Cardiac fibroblast (primary cell): ENCODE measurements around the gene PSMB7.
A peak's percentile ranks its signal among the peaks of the same experiment; 100 is the strongest.

Experiments
- DNase-seq, 2 donors: peaks; one replicate each; pipeline versions ENCODE4 v3.0.0 to v3.0.0-alpha.2; 2010; ENCODE audit warnings: low read depth in 2 of 2
- H3K4me3 ChIP-seq, 2 donors: replicated peaks in 1 of 2; 1 replicate in 1 of 2; 2 replicates in 1 of 2; pipeline ENCODE4 v1.5.1; 2011; ENCODE audit warnings: low read depth in 2 of 2, low read length in 2 of 2, mild to moderate bottlenecking in 2 of 2, moderate library complexity in 1 of 2
- TF ChIP-seq, protein P1 (sequence below): IDR thresholded peaks from one replicate; pipeline ENCODE4 v1.5.1; 2011; ENCODE audit warnings: low read depth, mild to moderate bottlenecking, low read length, inconsistent platforms

PSMB7 gene

DNA sequence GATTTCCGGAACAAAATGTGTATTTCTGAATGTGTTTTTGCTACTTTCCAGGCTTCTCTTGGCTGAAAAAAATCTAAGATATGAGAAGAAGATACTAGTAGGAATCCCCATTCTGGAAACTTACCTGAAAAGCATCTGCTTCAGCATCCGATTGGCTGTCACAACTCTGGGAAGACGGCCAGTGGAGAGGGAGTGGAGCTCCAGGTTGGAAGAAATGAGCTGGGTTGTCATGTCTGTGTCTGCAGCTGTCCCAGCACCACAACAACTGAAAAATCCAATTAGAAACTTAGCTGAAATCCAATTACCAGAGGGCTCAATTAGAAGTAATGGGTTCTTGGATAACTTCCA lies 3.0 kb downstream of the PSMB7 start:
- no peak overlapping the region for H3K4me3 ChIP-seq
- no peak for DNase-seq
- TF ChIP-seq, protein P1, sequence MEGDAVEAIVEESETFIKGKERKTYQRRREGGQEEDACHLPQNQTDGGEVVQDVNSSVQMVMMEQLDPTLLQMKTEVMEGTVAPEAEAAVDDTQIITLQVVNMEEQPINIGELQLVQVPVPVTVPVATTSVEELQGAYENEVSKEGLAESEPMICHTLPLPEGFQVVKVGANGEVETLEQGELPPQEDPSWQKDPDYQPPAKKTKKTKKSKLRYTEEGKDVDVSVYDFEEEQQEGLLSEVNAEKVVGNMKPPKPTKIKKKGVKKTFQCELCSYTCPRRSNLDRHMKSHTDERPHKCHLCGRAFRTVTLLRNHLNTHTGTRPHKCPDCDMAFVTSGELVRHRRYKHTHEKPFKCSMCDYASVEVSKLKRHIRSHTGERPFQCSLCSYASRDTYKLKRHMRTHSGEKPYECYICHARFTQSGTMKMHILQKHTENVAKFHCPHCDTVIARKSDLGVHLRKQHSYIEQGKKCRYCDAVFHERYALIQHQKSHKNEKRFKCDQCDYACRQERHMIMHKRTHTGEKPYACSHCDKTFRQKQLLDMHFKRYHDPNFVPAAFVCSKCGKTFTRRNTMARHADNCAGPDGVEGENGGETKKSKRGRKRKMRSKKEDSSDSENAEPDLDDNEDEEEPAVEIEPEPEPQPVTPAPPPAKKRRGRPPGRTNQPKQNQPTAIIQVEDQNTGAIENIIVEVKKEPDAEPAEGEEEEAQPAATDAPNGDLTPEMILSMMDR = no peak

DNA sequence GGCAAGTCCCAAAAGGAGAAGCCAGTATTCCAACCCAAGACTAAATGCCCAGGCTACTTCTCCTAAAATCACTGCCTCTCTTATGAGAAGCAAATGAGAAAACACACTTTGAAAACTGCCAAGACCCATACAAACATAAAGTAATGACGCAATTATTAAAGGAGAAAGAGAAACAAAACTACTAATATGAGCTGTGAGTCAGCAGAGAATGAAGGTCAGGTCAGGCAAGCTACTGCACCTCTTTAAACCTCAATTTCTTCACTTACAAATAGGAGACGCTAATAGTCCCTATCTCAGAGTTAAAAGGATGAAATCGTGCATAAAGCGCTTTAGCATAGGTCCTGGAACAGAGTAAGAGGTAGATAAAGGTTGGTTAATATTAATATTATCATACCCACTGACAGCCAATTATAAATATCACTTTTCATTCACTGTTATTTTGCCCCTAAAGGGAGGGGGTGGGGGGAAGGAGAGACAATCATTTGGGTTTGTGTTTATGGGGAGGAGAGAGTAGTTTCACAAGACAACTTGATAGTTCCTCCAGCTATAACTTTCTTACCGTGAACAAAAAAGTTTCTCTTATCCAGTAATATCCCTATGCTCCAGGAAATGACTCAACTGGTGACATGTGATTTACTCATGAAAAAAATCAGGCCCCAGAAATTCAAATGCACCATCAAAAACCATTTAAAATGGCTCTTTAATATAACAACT lies 3.6 kb downstream of the PSMB7 start:
- peak overlapping the region in 1 of 2 donors; percentile 13 for H3K4me3 ChIP-seq
- TF ChIP-seq, protein P1 = no peak
- peak; percentile 78 to 88 for DNase-seq

DNA sequence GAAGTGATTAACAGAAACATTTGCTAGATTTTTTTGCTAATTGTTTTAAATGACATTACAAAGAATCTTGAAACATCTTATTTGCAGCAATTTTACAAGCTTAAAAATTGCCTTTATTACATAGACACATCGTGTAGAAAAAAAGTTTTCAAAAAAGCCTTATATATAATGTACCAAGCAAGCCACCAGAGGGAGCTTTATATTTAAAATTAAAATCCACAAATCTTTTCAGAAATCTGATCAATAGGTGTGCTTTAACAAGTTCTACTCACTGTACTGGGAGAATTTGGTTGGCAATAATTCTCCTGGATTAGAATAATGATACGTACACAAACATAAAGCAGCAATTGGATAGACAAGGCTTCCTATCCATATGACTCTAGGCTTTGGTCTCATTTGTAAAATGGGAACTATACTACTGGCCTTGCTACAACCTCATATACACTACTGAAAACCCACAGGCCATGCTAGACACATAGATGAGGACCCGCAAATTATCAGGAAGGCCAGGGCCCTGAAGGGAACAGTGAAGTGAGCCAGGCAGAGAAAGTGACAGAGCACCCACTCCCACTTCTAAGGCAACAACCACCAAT lies 4.8 kb downstream of the PSMB7 start:
- H3K4me3 ChIP-seq = no peak overlapping the region
- peak in 1 of 2 donors; percentile 39 for DNase-seq
- TF ChIP-seq, protein P1 = peak; percentile 29

DNA sequence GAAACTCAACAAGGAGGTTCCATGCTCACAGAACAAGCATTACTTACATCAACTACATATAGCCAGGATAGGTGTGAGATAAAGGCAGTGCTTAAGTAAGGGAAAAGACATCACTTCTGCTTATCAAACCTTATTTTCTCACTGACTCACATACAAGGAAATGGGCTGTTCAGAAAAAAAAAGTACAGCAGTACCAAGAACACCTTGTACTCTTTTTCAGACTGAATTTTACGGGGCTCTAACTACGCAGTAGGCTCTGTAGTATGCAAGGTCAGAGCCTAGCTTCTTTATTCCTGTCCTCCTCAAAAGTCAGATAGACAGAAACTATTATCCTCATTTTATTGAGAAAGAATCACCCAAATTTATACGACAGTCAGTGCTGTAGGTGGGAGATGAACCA lies 5.8 kb downstream of the PSMB7 start:
- TF ChIP-seq, protein P1 = no peak
- H3K4me3 ChIP-seq = no peak overlapping the region
- no peak for DNase-seq

DNA sequence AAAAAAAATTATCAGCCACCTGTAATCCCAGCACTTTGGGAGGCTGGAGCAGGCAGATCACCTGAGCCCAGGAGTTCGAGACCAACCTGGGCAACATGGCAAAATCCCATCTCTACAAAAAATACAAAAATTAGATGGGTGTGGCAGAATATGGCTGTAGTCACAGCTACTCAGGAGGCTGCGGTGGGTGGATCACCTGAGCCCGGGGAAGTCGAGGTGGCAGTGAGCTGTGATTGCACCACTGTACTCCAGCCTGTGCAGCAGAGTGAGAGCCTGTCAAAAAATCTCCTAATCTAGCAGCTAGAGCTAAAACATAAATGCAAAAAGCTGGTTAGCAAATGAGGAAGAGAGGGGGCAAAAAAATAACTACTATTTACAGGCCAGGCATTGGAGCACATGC lies 12.0 kb downstream of the PSMB7 start:
- TF ChIP-seq, protein P1 = no peak
- no peak overlapping the region for H3K4me3 ChIP-seq

DNA sequence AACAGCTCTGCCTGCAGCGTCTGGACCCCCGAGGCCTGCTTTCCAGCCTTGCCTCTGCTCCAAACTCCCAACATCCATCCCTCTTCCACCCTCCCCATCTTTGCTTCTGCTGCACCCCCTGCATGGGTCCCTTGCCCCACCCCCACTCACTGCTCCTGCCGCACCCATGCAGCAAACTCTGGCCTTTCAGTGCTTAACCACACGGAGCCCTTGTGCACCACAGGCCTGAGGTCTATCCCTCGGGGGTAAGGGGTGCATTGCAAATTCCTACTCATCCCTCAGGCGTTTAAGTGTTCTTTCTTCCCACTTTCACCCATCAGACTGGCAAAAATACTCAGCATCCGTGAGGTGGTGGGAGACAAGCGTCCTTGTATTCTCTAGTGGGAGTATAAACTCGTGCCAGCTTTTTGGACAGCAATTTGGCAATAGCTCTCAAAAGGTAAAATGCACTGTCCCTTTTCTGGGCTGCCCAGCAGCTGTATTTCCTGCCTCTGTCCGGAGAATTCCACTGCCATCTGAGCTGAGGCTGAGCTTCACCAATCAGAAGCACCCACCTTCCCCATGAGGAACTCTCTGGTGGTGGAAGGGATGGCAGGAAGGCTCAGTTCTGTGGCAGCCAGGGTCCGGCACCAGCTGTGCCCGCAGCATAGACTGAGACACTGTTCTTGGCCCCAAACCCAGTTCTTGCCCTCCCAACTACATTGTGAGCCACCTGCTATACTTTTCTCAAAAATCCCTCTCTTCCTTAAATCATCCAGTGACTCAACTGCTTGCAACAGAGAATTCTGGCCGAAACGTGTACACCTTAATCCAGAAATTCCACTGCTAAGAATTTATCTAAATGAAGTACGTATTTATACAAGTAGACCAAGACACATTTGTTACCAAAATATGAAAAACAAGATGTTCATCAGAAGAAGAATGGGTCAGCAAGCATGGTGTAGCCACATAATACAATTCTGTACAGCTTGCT lies 15.0 kb downstream of the PSMB7 start:
- no peak overlapping the region for H3K4me3 ChIP-seq
- TF ChIP-seq, protein P1 = no peak

More for the DNA sequence above, 12.0 kb downstream of the PSMB7 start:
- DNase-seq = no peak

More for the DNA sequence above, 15.0 kb downstream of the PSMB7 start:
- DNase-seq = no peak
